ENCODE measurements around the gene SH2D3A. TPM values are rescaled to one million over a fixed set of nuclear protein-coding genes. Genes with fewer than 3 reads are reported as not detected.
A peak's percentile ranks its signal among the peaks of the same experiment; 100 is the strongest.

SH2D3A gene
- total and polyA plus RNA-seq, 2 of the 8 experiments (the other 6 are each of a cell fraction or from before 2014, with no cell fraction given), result 14.5 to 22.1 TPM

GRCh38 chr19:6772866-6773322, 5.7 kb upstream of the SH2D3A start:
- peaks cover 0 to 6% of the 10 kb centered on the region in 2 experiments; a peak in 2 of 4 replicates for H3K9me3 ChIP-seq (ENCODE audit: insufficient read depth in 2 of 2, low read depth in 1 of 2, low read length in 1 of 2)
- POLR2A ChIA-PET (ENCODE audit: partially characterized antibody), result interaction anchor here (1.0 to 1.6 kb wide), 3 partner anchors 9 to 242 kb away, joined by 3 to 4 read pairs (median 3); partner anchors contain the start of gene TNFSF9
- H3K36me3 ChIP-seq (ENCODE audit: control insufficient read depth in 2 of 4, insufficient read depth in 4 of 4, low read length in 3 of 4), result no peaks in the 10 kb centered on the region
- H3K4me1 ChIP-seq (replicated peaks in 1 of 4; ENCODE audit: control insufficient read depth in 3 of 4, insufficient read depth in 4 of 4, low read length in 3 of 4), result peaks cover 0 to 13% (median 2%) of the 10 kb centered on the region in 4 experiments; a peak in 3 of 7 replicates
- no peak for DNase-seq (ENCODE audit: low read depth in 1 of 2, low spot score in 2 of 2)
- H4K8ac ChIP-seq (ENCODE audit: extremely low read depth, insufficient read depth, low read length), result peak overlapping the region; percentile 44; the same call in 1 of the 2 replicates
- no peak overlapping the region for H2AK5ac ChIP-seq (ENCODE audit: low read depth, low read length)
- H3K27ac ChIP-seq (ENCODE audit: low read depth, low read length), result no peak overlapping the region
- H2BK20ac ChIP-seq (ENCODE audit: low read length), result no peak overlapping the region
- CTCF ChIA-PET (ENCODE audit: partially characterized antibody), result interaction anchor here (0.8 to 2.5 kb wide), 9 partner anchors 11 to 165 kb away, joined by 3 to 14 read pairs (median 3); partner anchors contain the start of genes GPR108 and TRIP10
- H3K56ac ChIP-seq (replicated peaks; ENCODE audit: insufficient read length, low read depth, low read length), result no peak overlapping the region
- no peak overlapping the region for H3K14ac ChIP-seq (ENCODE audit: insufficient read length)
- no peak overlapping the region for H3K9ac ChIP-seq (replicated peaks in 1 of 4; ENCODE audit: extremely low read depth in 1 of 4, low read depth in 3 of 4, low read length in 3 of 4)
- H2BK5ac ChIP-seq (ENCODE audit: low read depth, low read length), result no peak overlapping the region
- no peak overlapping the region for H2BK120ac ChIP-seq (replicated peaks; ENCODE audit: low read depth, low read length)
- H3K4ac ChIP-seq (replicated peaks; ENCODE audit: insufficient read length, low read depth, low read length), result peak overlapping the region; percentile 69
- no peak overlapping the region for H4K5ac ChIP-seq (ENCODE audit: insufficient read length, low read depth, low read length)
- peak overlapping the region; percentile 32; the same call in 1 of the 2 replicates for H3K18ac ChIP-seq (ENCODE audit: extremely low read depth, low read length)
- H3K27me3 ChIP-seq (replicated peaks in 1 of 4; ENCODE audit: control insufficient read depth in 3 of 4, extremely low read depth in 1 of 4, insufficient read depth in 3 of 4, low read length in 3 of 4), result no peaks in the 10 kb centered on the region
- 0 out of 2 replicates have a peak overlapping the region, but pooled peaks have one; percentile 46 for H2BK15ac ChIP-seq (ENCODE audit: low read length)
- H3K79me2 ChIP-seq (ENCODE audit: control insufficient read depth in 1 of 2, insufficient read depth in 2 of 2, low read length in 2 of 2), result no peaks in the 10 kb centered on the region
- no peak for FAIRE-seq
- no peaks in the 10 kb centered on the region for H4K20me1 ChIP-seq (replicated peaks in 1 of 2; ENCODE audit: control insufficient read depth in 1 of 2, insufficient read depth in 2 of 2, low read length in 2 of 2)
- H4K91ac ChIP-seq (replicated peaks; ENCODE audit: insufficient read length, low read length), result peak overlapping the region; percentile 74
- H2AFZ ChIP-seq (ENCODE audit: low read length), result peak overlapping the region; percentile 13; the same call in 1 of the 2 replicates
- no peak overlapping the region for H3K4me3 ChIP-seq (ENCODE audit: extremely low read depth in 1 of 4, insufficient read depth in 2 of 4, low read depth in 3 of 4, low read length in 4 of 4)
- no peak overlapping the region for H3K23ac ChIP-seq (ENCODE audit: insufficient read length)
- WGBS, 2 experiments (ENCODE audit: extremely low coverage in 1 of 2, insufficient coverage in 1 of 2, insufficient read length in 1 of 2, insufficient replicate concordance in 2 of 2, low coverage in 1 of 2, low lambda C conversion rate in 2 of 2, missing lambda C conversion rate in 1 of 2), result 92% methylated on average over 10 of the region's 14 CpGs; no CpG with 5 or more reads in 1 of the 2 experiments
- H3K79me1 ChIP-seq (ENCODE audit: low read depth, low read length), result no peaks in the 10 kb centered on the region
- H2BK12ac ChIP-seq (ENCODE audit: low read depth, low read length), result peak overlapping the region; percentile 27; the same call in 1 of the 2 replicates
- H3K23me2 ChIP-seq (ENCODE audit: low read depth, low read length), result peaks cover 10% of the 10 kb centered on the region; the same call in 1 of the 2 replicates
- H3K4me2 ChIP-seq (ENCODE audit: insufficient read depth in 1 of 2, low read depth in 2 of 2, low read length in 2 of 2), result no peak overlapping the region
- no peak for TF ChIP-seq E2F6 (IDR thresholded peaks at IDR 0.05)
- no peak for TF ChIP-seq RFX5 (IDR thresholded peaks at IDR 0.05; ENCODE audit: borderline replicate concordance, low read depth, low read length)
- no peak for TF ChIP-seq KDM4A (IDR thresholded peaks at IDR 0.05; ENCODE audit: low read depth, low read length, severe bottlenecking)
- TF ChIP-seq RBBP5 (IDR thresholded peaks at IDR 0.05; ENCODE audit: borderline replicate concordance, low read depth, low read length), result no peak
- no peak for TF ChIP-seq ATF2 (IDR thresholded peaks at IDR 0.05; ENCODE audit: low read length)
- no peak for TF ChIP-seq SIN3A (conservative IDR thresholded peaks at IDR 0.05 in 1 of 2, IDR thresholded peaks at IDR 0.05 in 1 of 2; ENCODE audit: low read depth in 1 of 2, low read length in 2 of 2)
- TF ChIP-seq GTF2F1 (IDR thresholded peaks at IDR 0.05; ENCODE audit: borderline replicate concordance, low read depth, low read length), result no peak
- TF ChIP-seq HDAC6 (IDR thresholded peaks at IDR 0.05; ENCODE audit: low read depth, low read length), result no peak

Data from H1 (cell line).